ENCODE measurements around the gene MLF2. TPM values are rescaled to one million over a fixed set of nuclear protein-coding genes. Genes with fewer than 3 reads are reported as not detected.
A peak's percentile ranks its signal among the peaks of the same experiment; 100 is the strongest.

Gene MLF2
- total and polyA plus RNA-seq, 2 of the 13 experiments (the other 11 are each of a cell fraction or from before 2014, with no cell fraction given) = 88.1 to 167 TPM

- TF ChIP-seq TRAFD1 (CRISPR knock-in tag; IDR thresholded peaks at IDR 0.05; ENCODE audit: borderline replicate concordance) = peak; percentile 75; the same call in 1 of the 2 replicates
- no peak for TF ChIP-seq USF2 (IDR thresholded peaks at IDR 0.05; ENCODE audit: low read depth, low read length)
- no peak; the same call in 1 of the 2 replicates for TF ChIP-seq USF2 (CRISPR knock-in tag; IDR thresholded peaks at IDR 0.05; ENCODE audit: borderline replicate concordance)
- no peak for TF ChIP-seq ZNF326 (CRISPR knock-in tag; IDR thresholded peaks at IDR 0.05; ENCODE audit: borderline replicate concordance)
- TF ChIP-seq, protein P1, sequence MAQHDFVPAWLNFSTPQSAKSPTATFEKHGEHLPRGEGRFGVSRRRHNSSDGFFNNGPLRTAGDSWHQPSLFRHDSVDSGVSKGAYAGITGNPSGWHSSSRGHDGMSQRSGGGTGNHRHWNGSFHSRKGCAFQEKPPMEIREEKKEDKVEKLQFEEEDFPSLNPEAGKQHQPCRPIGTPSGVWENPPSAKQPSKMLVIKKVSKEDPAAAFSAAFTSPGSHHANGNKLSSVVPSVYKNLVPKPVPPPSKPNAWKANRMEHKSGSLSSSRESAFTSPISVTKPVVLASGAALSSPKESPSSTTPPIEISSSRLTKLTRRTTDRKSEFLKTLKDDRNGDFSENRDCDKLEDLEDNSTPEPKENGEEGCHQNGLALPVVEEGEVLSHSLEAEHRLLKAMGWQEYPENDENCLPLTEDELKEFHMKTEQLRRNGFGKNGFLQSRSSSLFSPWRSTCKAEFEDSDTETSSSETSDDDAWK (CRISPR knock-in tag; IDR thresholded peaks at IDR 0.05) = no peak
- TF ChIP-seq, protein P2, sequence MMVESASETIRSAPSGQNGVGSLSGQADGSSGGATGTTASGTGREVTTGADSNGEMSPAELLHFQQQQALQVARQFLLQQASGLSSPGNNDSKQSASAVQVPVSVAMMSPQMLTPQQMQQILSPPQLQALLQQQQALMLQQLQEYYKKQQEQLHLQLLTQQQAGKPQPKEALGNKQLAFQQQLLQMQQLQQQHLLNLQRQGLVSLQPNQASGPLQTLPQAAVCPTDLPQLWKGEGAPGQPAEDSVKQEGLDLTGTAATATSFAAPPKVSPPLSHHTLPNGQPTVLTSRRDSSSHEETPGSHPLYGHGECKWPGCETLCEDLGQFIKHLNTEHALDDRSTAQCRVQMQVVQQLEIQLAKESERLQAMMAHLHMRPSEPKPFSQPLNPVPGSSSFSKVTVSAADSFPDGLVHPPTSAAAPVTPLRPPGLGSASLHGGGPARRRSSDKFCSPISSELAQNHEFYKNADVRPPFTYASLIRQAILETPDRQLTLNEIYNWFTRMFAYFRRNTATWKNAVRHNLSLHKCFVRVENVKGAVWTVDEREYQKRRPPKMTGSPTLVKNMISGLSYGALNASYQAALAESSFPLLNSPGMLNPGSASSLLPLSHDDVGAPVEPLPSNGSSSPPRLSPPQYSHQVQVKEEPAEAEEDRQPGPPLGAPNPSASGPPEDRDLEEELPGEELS (CRISPR knock-in tag; IDR thresholded peaks at IDR 0.05) = no peak; the same call in 1 of the 2 replicates
- no peak for TF ChIP-seq ZNF550 (CRISPR knock-in tag; IDR thresholded peaks at IDR 0.05; ENCODE audit: borderline replicate concordance)
- TF ChIP-seq TMF1 (CRISPR knock-in tag; IDR thresholded peaks at IDR 0.05; ENCODE audit: low read depth) = no peak
- TF ChIP-seq, protein P3, sequence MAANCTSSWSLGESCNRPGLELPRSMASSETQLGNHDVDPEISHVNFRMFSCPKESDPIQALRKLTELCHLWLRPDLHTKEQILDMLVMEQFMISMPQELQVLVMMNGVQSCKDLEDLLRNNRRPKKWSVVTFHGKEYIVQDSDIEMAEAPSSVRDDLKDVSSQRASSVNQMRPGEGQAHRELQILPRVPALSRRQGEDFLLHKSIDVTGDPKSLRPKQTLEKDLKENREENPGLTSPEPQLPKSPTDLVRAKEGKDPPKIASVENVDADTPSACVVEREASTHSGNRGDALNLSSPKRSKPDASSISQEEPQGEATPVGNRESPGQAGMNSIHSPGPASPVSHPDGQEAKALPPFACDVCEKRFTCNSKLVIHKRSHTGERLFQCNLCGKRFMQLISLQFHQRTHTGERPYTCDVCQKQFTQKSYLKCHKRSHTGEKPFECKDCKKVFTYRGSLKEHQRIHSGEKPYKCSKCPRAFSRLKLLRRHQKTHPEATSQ (CRISPR knock-in tag; IDR thresholded peaks at IDR 0.05; ENCODE audit: borderline replicate concordance) = no peak
- TF ChIP-seq, protein P4, sequence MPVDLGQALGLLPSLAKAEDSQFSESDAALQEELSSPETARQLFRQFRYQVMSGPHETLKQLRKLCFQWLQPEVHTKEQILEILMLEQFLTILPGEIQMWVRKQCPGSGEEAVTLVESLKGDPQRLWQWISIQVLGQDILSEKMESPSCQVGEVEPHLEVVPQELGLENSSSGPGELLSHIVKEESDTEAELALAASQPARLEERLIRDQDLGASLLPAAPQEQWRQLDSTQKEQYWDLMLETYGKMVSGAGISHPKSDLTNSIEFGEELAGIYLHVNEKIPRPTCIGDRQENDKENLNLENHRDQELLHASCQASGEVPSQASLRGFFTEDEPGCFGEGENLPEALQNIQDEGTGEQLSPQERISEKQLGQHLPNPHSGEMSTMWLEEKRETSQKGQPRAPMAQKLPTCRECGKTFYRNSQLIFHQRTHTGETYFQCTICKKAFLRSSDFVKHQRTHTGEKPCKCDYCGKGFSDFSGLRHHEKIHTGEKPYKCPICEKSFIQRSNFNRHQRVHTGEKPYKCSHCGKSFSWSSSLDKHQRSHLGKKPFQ (CRISPR knock-in tag; IDR thresholded peaks at IDR 0.05; ENCODE audit: insufficient replicate concordance) = peak; percentile 40
- TF ChIP-seq ZNF891 (CRISPR knock-in tag; IDR thresholded peaks at IDR 0.05) = no peak
- no peak for TF ChIP-seq TOE1 (CRISPR knock-in tag; IDR thresholded peaks at IDR 0.05)
- no peak for TF ChIP-seq HHEX (CRISPR knock-in tag; IDR thresholded peaks at IDR 0.05)
- no peak for TF ChIP-seq MAFG (CRISPR knock-in tag; IDR thresholded peaks at IDR 0.05)
These were observed 14.7 kb upstream of the MLF2 start (continued) for GRCh38 chr12:6767353-6768319.
